Suprapubic skin (tissue), 3 donors: ENCODE measurements around the gene ADH4.
"Not testable (repeated sequence)": the region's sequence is repeated elsewhere in the genome, so short reads cannot be mapped to it uniquely, and the experiment has no call there.

ENCODE experiments used
- EP300 ChIP-seq: sonication (generic); formaldehyde crosslinking; IDR thresholded peaks from one replicate; pipeline ENCODE4 v1.6.1; 2017; ENCODE audit warnings: antibody characterized with exemption
- POLR2A ChIP-seq, 2 donors: fragments of 450-650 bp; IDR thresholded peaks; one replicate each; pipeline ENCODE4 v1.6.1; 2017; ENCODE audit warnings: antibody characterized with exemption in 2 of 2, mild to moderate bottlenecking in 2 of 2, moderate library complexity in 2 of 2
- TF ChIP-seq, protein P1 (sequence below), 2 donors: fragments of 200-600 bp in 1 of 2; fragments of 450-650 bp in 1 of 2; sonication (generic) in 1 of 2; IDR thresholded peaks; one replicate each; pipeline ENCODE4 v1.5.1; 2016 to 2019; ENCODE audit warnings: antibody characterized with exemption in 2 of 2, mild to moderate bottlenecking in 1 of 2, moderate library complexity in 1 of 2

DNA sequence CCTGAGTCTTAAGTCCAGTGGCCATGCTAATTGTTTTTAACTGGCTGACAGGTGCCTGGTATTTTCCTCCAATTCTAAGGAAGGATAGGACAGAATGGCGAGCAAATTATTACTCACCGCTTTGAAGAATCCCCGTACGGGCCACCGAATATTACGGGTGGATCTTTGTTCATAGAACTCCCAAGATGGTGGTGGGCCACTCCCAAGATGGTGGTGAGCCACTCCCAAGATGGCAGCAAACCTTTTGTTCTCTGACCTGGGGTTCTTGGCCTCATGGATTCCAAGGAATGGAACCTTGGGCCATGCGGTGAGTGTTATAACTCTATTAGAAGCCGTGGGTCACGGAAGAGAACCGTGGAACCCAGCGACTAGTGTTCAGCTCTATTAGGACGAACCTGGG, 34.8 kb downstream of the ADH4 start:
- TF ChIP-seq, protein P1, sequence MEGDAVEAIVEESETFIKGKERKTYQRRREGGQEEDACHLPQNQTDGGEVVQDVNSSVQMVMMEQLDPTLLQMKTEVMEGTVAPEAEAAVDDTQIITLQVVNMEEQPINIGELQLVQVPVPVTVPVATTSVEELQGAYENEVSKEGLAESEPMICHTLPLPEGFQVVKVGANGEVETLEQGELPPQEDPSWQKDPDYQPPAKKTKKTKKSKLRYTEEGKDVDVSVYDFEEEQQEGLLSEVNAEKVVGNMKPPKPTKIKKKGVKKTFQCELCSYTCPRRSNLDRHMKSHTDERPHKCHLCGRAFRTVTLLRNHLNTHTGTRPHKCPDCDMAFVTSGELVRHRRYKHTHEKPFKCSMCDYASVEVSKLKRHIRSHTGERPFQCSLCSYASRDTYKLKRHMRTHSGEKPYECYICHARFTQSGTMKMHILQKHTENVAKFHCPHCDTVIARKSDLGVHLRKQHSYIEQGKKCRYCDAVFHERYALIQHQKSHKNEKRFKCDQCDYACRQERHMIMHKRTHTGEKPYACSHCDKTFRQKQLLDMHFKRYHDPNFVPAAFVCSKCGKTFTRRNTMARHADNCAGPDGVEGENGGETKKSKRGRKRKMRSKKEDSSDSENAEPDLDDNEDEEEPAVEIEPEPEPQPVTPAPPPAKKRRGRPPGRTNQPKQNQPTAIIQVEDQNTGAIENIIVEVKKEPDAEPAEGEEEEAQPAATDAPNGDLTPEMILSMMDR (IDR thresholded peaks at IDR 0.05), result not testable (repeated sequence)
- not testable (repeated sequence) for TF ChIP-seq EP300; POLR2A (IDR thresholded peaks at IDR 0.05)
